ENCODE measurements around the gene KAT2B. TPM values are rescaled to one million over a fixed set of nuclear protein-coding genes. Genes with fewer than 3 reads are reported as not detected.

The KAT2B gene
- polyA plus RNA-seq, 1 of the 3 experiments (the other 2 are of a cell fraction), result 2.1 TPM

- CTCF ChIA-PET, result no interaction called here
- no peaks in the 10 kb centered on the region for H4K20me1 ChIP-seq (ENCODE audit: insufficient read depth)
Observed at GRCh38 chr3:20064796-20065564, 24.7 kb downstream of the KAT2B start.

More at GRCh38 chr3:20064796-20065564, 24.7 kb downstream of the KAT2B start:
- Histone ChIP-seq H3K9ac (no peak overlapping the region), H3K4me2 (no peak overlapping the region), H3K4me3 (ENCODE audit: low read depth in 2 of 2, low read length in 1 of 2) (no peak overlapping the region), H3K36me3 (replicated peaks in 1 of 2; ENCODE audit: control insufficient read depth in 1 of 2, insufficient read depth in 2 of 2, low read length in 1 of 2) (no peaks in the 10 kb centered on the region), H3K9me2 (no peaks in the 10 kb centered on the region), H3K27me3 (ENCODE audit: insufficient read depth) (no peaks in the 10 kb centered on the region), H3K27ac (ENCODE audit: low read depth in 2 of 2, low read length in 1 of 2) (no peak overlapping the region), H3K79me2 (ENCODE audit: insufficient read depth) (no peaks in the 10 kb centered on the region), H2AFZ (ENCODE audit: low read depth) (no peak overlapping the region), H3K9me3 (no peaks in the 10 kb centered on the region), H3F3A (replicated peaks; ENCODE audit: insufficient read depth) (no peaks in the 10 kb centered on the region), H3K4me1 (ENCODE audit: control insufficient read depth in 1 of 2, insufficient read depth in 2 of 2, low read depth in 1 of 2, low read length in 1 of 2) (peaks cover 0 to 3% of the 10 kb centered on the region in 2 experiments; a peak in 2 of 4 replicates)
- 80% methylated on average over 5 of the region's 5 CpGs for WGBS (ENCODE audit: low lambda C conversion rate)
- POLR2A ChIA-PET, result no interaction called here
- DNase-seq, result no peak
- TF ChIP-seq RXRA (IDR thresholded peaks at IDR 0.05; ENCODE audit: borderline replicate concordance, low read depth), result no peak
- no peak for TF ChIP-seq PBX3 (IDR thresholded peaks at IDR 0.05)
- no peak for TF ChIP-seq EP300 (IDR thresholded peaks at IDR 0.05; ENCODE audit: borderline replicate concordance in 1 of 2, low read depth in 1 of 2, low read length in 1 of 2)
- TF ChIP-seq IRF3 (IDR thresholded peaks at IDR 0.05; ENCODE audit: low read depth, low read length), result no peak
- no peak for TF ChIP-seq TCF12 (IDR thresholded peaks at IDR 0.05)
- no peak for TF ChIP-seq SMC3 (IDR thresholded peaks at IDR 0.05; ENCODE audit: low read depth, low read length)
- TF ChIP-seq GATA2 (CRISPR knock-in tag; IDR thresholded peaks at IDR 0.05), result no peak
- no peak for TF ChIP-seq JUND (IDR thresholded peaks at IDR 0.05)
- TF ChIP-seq FOSL2 (IDR thresholded peaks at IDR 0.05; ENCODE audit: borderline replicate concordance, low read depth), result no peak
- TF ChIP-seq NRF1 (IDR thresholded peaks at IDR 0.05; ENCODE audit: low read depth, low read length), result no peak
- no peak for TF ChIP-seq CHD2 (IDR thresholded peaks at IDR 0.05; ENCODE audit: low read length, partially characterized antibody)
- no peak for TF ChIP-seq RAD21 (IDR thresholded peaks at IDR 0.05; ENCODE audit: low read length)
- no peak for TF ChIP-seq MAX (IDR thresholded peaks at IDR 0.05; ENCODE audit: low read depth)
- TF ChIP-seq FOXM1 (IDR thresholded peaks at IDR 0.05; ENCODE audit: low read depth), result no peak
- TF ChIP-seq NFIC (IDR thresholded peaks at IDR 0.05; ENCODE audit: borderline replicate concordance), result no peak
- TF ChIP-seq ZBTB33 (IDR thresholded peaks at IDR 0.05; ENCODE audit: borderline replicate concordance, low read depth), result no peak

Data from SK-N-SH (cell line).